Activated naive CD8-positive, alpha-beta T cell treated with anti-CD3 and anti-CD28 coated beads, Interleukin-2, amount 10 ng/mL, durations not matched to agents 7 days and 5 days (primary cell): ENCODE results near the gene RAB3A. TPM values are rescaled to one million over a fixed set of nuclear protein-coding genes. Genes with fewer than 3 reads are reported as not detected.
"Not testable (repeated sequence)": the region's sequence is repeated elsewhere in the genome, so short reads cannot be mapped to it uniquely, and the experiment has no call there.

ENCODE experiments used
- ATAC-seq: fragments of 150-1000 bp; cut with Tn5 transposase; one replicate; pipeline ENCODE4 v1.10.0; 2021; ENCODE audit warnings: low read depth, moderate library complexity
- POLR2A ChIA-PET: fragments of 350-600 bp; sonication (Branson Sonifier 250); formaldehyde crosslinking; loops from one replicate; lab custom pipeline; 2021; ENCODE audit warnings: antibody characterized with exemption; lab: Charles Lee
- DNase-seq: peaks from one replicate; pipeline ENCODE4 v3.0.0; 2021
- H3K27ac Mint-ChIP-seq: one replicate; pipeline ENCODE4 v1.8.0; 2022; ENCODE audit warnings: mild to moderate bottlenecking, mixed read lengths
- H3K27me3 Mint-ChIP-seq: one replicate; pipeline ENCODE4 v1.8.0; 2022; ENCODE audit warnings: mild to moderate bottlenecking, moderate library complexity, mixed read lengths
- H3K36me3 Mint-ChIP-seq: one replicate; pipeline ENCODE4 v1.8.0; 2021; ENCODE audit warnings: mild to moderate bottlenecking, mixed read lengths
- H3K4me1 Mint-ChIP-seq: one replicate; pipeline ENCODE4 v1.8.0; 2021; ENCODE audit warnings: mixed read lengths
- H3K4me3 Mint-ChIP-seq: one replicate; pipeline ENCODE4 v1.8.0; 2022; ENCODE audit warnings: mild to moderate bottlenecking, moderate library complexity, mixed read lengths
- H3K9me3 Mint-ChIP-seq: one replicate; pipeline ENCODE4 v1.8.0; 2021; ENCODE audit warnings: mixed read lengths
- total RNA-seq, 2 experiments: library from RNA; stranded (reverse); gene quantifications; one replicate each; pipeline ENCODE4 v1.2.3, GENCODE V29; 2021

Gene RAB3A
- total RNA-seq, 2 experiments from 2014 or later = 3.0 to 6.1 TPM

DNA sequence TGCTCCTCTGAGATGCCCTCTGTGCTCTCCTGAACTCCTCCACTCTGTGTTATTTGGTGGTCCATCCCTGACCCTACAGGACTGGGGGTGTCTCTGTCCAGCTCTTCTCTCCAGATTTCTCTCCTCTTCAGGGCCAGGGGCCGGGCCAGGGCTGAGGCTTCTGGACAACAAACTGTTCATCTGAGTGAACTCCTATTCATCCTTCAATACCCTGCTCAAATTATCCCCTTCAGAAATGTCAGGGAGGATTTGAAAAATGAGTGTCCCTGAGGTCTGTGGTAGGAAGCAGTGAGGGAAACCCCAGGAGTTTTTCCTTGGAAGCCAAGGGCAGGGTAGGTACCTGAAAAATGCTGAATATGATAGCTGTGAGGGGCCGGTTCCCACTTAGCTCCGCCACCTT is 14.8 kb upstream of the RAB3A start:
- POLR2A ChIA-PET = no interaction called here

DNA sequence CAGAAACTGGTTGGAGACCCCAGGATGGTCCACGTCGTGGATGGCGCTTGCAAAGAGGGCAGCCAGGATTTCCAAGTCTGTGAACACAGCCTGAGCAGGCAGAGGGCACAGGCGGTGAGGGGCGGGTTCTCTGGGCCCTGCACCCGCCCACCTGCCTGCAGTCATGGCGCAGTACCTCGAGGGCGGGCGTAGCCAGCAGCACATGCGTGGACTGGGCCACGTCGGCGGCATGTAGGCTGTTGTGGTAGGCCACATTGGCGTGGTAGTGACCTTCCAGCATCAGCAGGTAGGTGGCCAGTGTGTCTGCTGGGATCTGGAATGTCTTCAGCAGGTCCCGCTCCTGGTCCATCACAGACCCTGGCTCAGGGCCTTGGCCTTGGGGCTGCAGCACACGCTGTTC is 14.3 kb upstream of the RAB3A start:
- Mint-ChIP-seq H3K4me1 (peaks cover 4% of the 10 kb centered on the region), H3K36me3 (no peaks in the 10 kb centered on the region), H3K27me3 (peaks cover 17% of the 10 kb centered on the region), H3K9me3 (no peaks in the 10 kb centered on the region), H3K27ac (no peak overlapping the region), H3K4me3 (no peak overlapping the region)
- no peak for ATAC-seq
- POLR2A ChIA-PET = no interaction called here
- DNase-seq = no peak

More for the DNA sequence above, 14.8 kb upstream of the RAB3A start:
- Mint-ChIP-seq H3K4me3 (no peak overlapping the region), H3K36me3 (no peaks in the 10 kb centered on the region), H3K9me3 (no peaks in the 10 kb centered on the region), H3K27me3 (peaks cover 21% of the 10 kb centered on the region), H3K27ac (no peak overlapping the region), H3K4me1 (peaks cover 5% of the 10 kb centered on the region)
- no peak for ATAC-seq
- no peak for DNase-seq

DNA sequence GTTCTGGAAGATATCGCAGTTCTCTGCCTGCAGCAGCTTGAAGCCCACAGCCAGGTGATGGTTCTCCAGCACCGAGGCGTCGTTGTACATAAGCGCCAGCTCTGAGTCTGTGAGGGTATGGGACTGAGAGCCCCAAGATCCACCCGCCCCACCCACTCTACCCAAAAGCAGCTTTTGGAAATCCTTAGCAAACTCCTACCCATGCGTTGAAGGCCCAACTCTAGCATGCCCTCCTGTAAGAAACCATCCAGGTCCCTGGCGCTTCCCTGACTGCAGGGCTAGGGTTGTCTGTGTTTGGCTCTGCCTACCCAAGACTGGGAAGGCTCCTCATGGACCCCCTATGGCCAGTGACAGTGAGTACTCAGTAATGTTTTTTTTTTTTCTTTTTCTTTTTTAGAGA is 12.9 kb upstream of the RAB3A start:
- peaks cover 4% of the 10 kb centered on the region for H3K4me1 Mint-ChIP-seq
- no peak overlapping the region for H3K27ac Mint-ChIP-seq
- ATAC-seq = no peak
- peaks cover 13% of the 10 kb centered on the region for H3K27me3 Mint-ChIP-seq
- no peaks in the 10 kb centered on the region for H3K36me3 Mint-ChIP-seq
- POLR2A ChIA-PET = interaction anchor here (0.8 kb wide), 1 partner anchor 125 kb away, joined by 3 read pairs; no protein-coding TSS in a partner anchor
- no peaks in the 10 kb centered on the region for H3K9me3 Mint-ChIP-seq
- H3K4me3 Mint-ChIP-seq = no peak overlapping the region
- no peak for DNase-seq

DNA sequence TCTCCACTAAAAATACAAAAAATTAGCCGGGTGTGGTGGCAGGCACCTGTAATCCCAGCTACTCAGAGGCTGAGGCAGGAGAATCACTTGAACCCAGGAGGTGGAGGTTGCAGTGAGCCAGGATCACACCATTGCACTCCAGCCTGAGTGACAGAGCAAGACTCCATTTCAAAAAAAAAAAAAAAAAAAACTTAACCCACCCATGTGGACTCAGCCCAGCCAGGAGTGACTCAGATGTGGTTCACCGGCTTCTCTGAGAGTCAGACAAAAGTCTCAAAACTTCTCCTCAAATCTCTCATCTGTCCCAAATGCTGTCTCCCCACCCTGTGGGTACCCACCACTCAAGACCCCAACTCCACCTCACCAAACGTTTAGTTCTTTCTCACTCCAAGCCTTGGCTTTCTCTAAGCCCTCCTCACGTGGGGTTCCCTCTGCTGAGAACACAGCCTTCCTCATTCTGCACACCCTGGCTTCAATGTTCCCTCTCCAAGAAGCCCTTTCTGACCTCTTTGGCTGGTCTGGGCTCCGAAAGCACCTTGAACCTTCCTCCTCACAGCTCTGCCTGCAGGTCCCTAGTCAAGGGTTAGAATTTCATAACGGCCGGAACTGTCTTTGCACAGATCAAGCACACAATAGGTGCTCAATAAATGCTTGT is 11.1 kb upstream of the RAB3A start:
- Mint-ChIP-seq H3K9me3 (no peaks in the 10 kb centered on the region), H3K36me3 (no peaks in the 10 kb centered on the region), H3K27ac (no peak overlapping the region), H3K27me3 (peaks cover 5% of the 10 kb centered on the region), H3K4me3 (no peak overlapping the region), H3K4me1 (peaks cover 4% of the 10 kb centered on the region)
- POLR2A ChIA-PET = no interaction called here
- ATAC-seq = peak; percentile 26
- no peak for DNase-seq

DNA sequence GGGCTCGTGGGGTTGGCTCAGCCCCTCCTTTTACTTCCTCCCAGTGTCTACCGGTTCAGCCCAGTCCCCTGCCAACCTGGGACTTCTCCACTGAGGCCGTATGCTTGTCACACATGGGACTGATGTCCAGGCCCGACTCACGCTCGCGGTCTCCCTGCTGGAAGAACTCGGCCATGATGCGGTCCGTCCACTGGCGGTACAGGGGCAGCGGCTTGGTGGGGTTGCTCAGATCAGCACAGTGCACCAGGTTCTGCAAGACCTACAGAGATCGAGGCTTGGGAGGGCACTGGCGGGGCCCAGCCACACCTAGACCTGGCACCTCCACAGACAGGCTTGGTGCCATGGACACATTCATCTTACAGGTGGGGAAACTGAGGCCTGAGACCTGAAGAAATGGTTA is 7.8 kb upstream of the RAB3A start:
- POLR2A ChIA-PET = no interaction called here
- Mint-ChIP-seq H3K27ac (no peak overlapping the region), H3K36me3 (no peaks in the 10 kb centered on the region), H3K9me3 (no peaks in the 10 kb centered on the region), H3K27me3 (peaks cover 12% of the 10 kb centered on the region), H3K4me1 (peaks cover 6% of the 10 kb centered on the region), H3K4me3 (no peak overlapping the region)
- DNase-seq (no peak), ATAC-seq (no peak)

DNA sequence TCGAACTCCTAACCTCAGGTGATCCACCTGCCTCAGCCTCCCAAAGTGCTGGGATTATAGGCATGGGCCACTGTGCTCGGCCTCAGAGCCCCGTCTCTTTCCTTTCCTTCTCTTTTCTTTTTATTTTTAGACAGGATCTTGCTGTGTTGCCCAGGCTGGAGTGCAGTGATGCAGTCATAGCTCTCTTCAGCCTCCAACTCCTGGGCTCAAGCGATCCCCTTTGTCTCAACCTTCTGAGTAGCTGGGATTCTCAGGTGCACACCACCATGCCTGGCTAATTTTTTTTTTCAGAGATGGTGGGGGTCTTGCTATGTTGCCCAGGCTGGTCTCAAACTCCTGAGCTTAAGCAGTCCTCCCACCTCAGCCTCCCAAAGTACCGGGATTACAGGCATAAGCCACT is 6.1 kb upstream of the RAB3A start:
- POLR2A ChIA-PET, H3K27ac Mint-ChIP-seq, H3K4me1 Mint-ChIP-seq, H3K4me3 Mint-ChIP-seq, DNase-seq, H3K36me3 Mint-ChIP-seq, ATAC-seq, H3K9me3 Mint-ChIP-seq: not testable (repeated sequence)
- peaks cover 13% of the 10 kb centered on the region for H3K27me3 Mint-ChIP-seq

DNA sequence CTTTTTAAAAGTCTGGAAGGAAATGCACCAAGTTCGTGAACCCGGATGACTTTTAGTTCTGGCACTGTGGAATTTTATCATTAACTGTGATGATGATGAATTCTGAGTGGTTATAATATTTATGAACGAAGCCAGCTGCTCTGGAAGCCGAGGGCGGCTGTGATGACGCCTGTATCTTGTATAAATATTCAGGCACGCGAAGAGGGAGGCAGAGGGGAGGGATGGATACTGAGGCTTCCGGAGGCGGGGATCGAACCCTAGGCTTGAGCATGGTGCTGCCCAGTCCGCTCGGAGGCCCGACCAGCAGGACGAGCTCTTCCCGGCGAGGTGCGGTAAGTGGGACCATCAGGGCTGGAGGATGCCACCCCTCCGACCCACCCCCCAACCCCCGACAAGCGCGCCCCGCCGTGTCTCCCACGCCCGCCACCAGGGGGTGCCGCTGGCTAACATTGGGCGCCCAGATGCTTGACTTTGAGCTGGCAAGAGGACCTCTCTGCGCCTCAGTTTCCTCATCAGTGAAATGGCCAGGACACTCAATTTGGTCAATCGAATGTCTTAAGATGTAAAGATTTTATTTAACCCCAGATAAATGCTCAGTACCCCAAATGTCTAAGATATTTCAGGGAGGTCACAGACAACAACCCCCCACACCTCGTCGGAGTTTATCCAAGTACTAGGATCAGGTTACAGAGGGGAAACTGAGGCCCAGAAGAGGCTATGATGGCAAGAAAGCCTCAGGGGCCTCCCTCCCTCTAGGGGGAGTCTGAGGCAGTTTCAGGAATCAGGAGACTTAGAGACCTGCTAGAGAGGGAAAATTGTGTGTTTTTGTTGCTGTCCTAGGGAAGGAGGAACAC is 4.5 kb upstream of the RAB3A start:
- POLR2A ChIA-PET = interaction anchor here (0.5 to 1.0 kb wide), 4 partner anchors 44 to 349 kb away, joined by 3 to 7 read pairs (median 4); partner anchors contain the start of gene JUND
- Mint-ChIP-seq H3K9me3 (no peaks in the 10 kb centered on the region), H3K27ac (no peak overlapping the region), H3K27me3 (peaks cover 13% of the 10 kb centered on the region), H3K36me3 (no peaks in the 10 kb centered on the region), H3K4me3 (no peak overlapping the region), H3K4me1 (peaks cover 4% of the 10 kb centered on the region)
- no peak for ATAC-seq
- peak; percentile 75 for DNase-seq

DNA sequence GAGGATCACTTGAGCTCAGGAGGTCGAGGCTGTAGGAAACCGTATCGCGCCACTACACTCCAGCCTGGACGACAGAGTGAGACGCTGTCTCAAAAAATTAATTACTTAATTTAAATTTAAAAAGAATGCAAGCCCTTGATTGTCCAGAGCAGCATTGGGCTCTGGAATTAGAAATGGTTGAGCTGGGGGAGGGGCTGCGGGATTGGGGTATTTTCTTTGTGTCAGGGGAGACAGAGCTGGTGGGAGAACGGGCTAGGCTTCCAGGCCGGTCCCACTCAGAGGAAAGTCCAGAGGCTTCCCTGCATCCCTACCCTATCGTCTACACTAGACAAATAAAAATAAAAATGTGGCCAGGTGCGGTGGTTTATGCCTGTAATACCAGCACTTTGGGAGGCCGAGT is 2.2 kb upstream of the RAB3A start:
- ATAC-seq (no peak), DNase-seq (no peak)
- peaks cover 10% of the 10 kb centered on the region for H3K36me3 Mint-ChIP-seq
- H3K27ac Mint-ChIP-seq = no peak overlapping the region
- H3K9me3 Mint-ChIP-seq = no peaks in the 10 kb centered on the region
- H3K4me1 Mint-ChIP-seq = peaks cover 11% of the 10 kb centered on the region
- peaks cover 13% of the 10 kb centered on the region for H3K27me3 Mint-ChIP-seq
- POLR2A ChIA-PET = interaction anchor here (4.0 kb wide), 1 partner anchor 74 kb away, joined by 42 read pairs; the partner anchor contains the start of gene JUND
- no peak overlapping the region for H3K4me3 Mint-ChIP-seq

DNA sequence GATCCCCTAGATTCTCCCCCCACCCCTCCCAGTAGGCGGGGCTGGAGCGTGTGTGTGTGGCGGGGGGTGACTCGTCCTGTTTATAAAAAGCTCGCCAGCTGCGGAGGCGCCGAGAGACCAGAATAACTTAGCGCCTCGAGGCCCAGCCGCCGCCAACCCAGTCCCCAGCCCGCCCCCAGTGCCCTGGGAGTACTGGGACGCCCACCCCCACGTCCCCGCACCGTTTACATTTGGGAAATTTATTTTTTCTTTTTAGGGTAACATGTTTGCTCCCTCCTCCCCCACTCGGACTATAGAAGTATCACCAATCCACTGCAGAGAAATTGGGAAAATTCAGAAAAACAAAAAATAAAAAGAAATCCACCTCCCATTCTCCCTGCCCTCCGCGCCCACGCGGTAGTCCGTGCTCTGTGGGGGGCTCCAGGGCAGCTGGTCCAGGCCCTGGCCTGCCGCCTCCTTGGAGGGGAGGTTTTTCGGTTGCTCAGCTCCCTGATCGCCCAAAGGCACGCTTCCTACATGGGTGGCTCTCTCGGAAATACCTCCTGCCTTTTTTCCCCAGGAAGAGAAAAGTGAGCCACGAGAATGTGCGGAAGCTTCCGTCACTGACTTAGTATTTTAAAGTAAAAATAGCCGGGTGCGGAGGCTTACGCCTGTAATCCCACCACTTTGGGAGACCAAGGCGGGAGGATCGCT is 1.5 kb upstream of the RAB3A start:
- Mint-ChIP-seq H3K4me1 (peaks cover 11% of the 10 kb centered on the region), H3K4me3 (peak overlapping the region; percentile 78), H3K27ac (peak overlapping the region; percentile 90), H3K36me3 (peaks cover 10% of the 10 kb centered on the region), H3K27me3 (peaks cover 12% of the 10 kb centered on the region), H3K9me3 (no peaks in the 10 kb centered on the region)
- POLR2A ChIA-PET = interaction anchor here (0.6 to 4.0 kb wide), 10 partner anchors 11 to 988 kb away, joined by 3 to 42 read pairs (median 5); partner anchors contain the start of genes JUND, MPV17L2 and PIK3R2
- no peak for ATAC-seq
- no peak for DNase-seq

DNA sequence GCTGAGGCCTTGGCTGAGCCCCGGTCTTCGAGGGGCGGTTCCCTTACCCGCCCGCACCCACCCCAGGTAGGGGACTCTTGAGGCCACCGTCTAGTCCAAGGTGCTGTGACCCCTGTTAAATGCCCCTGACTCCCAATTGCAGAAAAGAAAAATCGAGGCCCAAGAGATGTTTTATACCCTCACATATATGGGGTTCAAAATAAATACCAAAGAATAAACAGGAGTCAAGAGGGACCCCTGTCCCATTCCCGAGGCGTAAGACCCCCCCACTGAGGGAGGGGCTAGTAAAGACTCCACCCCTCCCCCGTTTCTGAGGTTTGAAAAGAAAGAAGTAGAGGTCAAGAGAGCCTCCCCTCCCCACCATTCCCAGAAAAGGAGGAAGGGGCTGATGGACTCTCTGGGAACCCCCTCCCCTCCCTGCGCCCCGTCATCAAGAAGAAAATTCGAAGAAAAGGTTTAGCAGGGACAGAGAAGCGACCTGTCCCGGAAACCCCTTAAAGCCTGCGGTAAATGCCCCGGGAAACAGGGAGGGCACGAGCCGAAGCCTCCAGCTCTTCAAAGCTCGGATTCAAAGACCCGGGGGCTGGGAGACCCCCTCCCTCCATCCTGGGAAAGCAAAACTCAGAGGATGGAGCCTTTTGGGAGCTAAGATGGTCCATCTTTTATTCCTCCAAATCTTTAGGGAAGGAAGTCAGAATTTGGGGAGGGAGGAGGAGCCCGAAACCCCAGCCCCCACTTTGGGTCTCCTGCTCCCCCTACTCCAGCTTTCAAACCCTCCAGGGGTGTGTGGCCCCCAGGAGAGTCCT is 755 bp upstream of the RAB3A start:
- peaks cover 10% of the 10 kb centered on the region for H3K27me3 Mint-ChIP-seq
- peaks cover 12% of the 10 kb centered on the region for H3K36me3 Mint-ChIP-seq
- peaks cover 11% of the 10 kb centered on the region for H3K4me1 Mint-ChIP-seq
- peak overlapping the region; percentile 78 for H3K4me3 Mint-ChIP-seq
- H3K9me3 Mint-ChIP-seq = no peaks in the 10 kb centered on the region
- DNase-seq (peak; percentile 68), ATAC-seq (peak; percentile 7)
- H3K27ac Mint-ChIP-seq = peak overlapping the region; percentile 90
- POLR2A ChIA-PET = interaction anchor here (0.6 to 4.0 kb wide), 16 partner anchors 10 to 988 kb away, joined by 3 to 42 read pairs (median 4); partner anchors contain the start of genes JUND, LSM4, MPV17L2 and PIK3R2

DNA sequence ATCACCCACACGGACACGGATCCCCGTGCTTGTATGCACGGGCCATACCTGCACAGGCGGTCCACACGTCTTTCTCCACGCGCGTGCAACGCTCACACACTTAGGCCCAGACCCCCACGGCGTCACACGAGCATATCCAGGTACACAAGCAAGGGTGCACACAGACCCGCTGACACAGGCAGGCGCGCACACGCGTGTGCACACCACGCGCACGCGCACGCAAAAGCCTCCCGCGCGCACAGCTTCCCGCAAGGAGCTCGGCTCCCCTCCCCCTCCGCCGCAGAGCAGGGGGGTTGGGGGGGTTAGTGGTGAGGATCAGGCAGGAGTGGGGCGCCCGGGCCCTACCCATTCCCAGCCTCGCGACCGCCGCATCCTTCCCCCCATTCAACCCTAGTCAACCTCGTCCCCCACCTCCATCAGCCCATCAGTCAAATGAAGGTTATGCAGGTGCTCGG is 407 bp downstream of the RAB3A start:
- Mint-ChIP-seq H3K27me3 (peaks cover 6% of the 10 kb centered on the region), H3K36me3 (peaks cover 12% of the 10 kb centered on the region), H3K9me3 (no peaks in the 10 kb centered on the region), H3K4me1 (peaks cover 11% of the 10 kb centered on the region), H3K4me3 (peak overlapping the region; percentile 93), H3K27ac (peak overlapping the region; percentile 93)
- DNase-seq (no peak), ATAC-seq (no peak)
- POLR2A ChIA-PET = interaction anchor here (0.6 to 4.0 kb wide), 12 partner anchors 9 to 225 kb away, joined by 3 to 42 read pairs (median 5); partner anchors contain the start of genes IL12RB1, JUND, LSM4 and MPV17L2

DNA sequence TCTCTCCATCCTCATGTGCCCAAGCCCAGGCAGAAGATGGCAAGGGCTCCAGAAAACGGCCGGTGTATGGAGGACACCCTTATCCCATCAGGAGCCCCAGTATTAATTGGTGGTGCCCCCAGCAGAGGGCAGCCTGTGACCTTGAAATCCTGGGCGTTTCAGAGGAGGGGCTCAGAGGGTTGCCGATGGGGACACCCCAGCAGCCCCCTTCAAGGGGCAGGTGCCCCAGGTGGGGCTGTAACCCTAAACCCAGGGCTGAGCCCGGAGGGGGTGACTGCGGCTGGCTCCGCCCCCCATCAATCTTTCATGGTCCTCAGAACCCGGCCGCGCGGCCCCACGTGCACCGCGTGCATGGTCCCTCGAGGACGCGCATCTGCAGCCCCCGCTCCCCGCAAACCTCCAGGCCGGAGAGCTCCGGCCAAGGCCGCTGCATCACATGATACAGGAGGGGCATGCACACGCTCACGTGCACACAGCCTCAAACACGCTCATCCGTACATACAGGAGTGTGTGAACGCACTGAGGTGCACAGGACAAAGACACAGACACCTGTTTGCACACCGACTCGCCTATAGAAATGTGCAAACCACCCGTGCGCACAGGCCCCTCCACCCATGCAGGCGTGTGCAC is 949 bp downstream of the RAB3A start:
- peak; percentile 62 for DNase-seq
- peaks cover 5% of the 10 kb centered on the region for H3K27me3 Mint-ChIP-seq
- POLR2A ChIA-PET = interaction anchor here (1.1 to 4.0 kb wide), 8 partner anchors 8 to 141 kb away, joined by 3 to 42 read pairs (median 9); partner anchors contain the start of genes IL12RB1, JUND, LSM4 and MPV17L2
- H3K4me1 Mint-ChIP-seq = peaks cover 11% of the 10 kb centered on the region
- H3K9me3 Mint-ChIP-seq = no peaks in the 10 kb centered on the region
- peak overlapping the region; percentile 93 for H3K27ac Mint-ChIP-seq
- ATAC-seq = no peak
- peaks cover 12% of the 10 kb centered on the region for H3K36me3 Mint-ChIP-seq
- peak overlapping the region; percentile 93 for H3K4me3 Mint-ChIP-seq
